CD14-positive monocyte (primary cell): ENCODE data around the gene SYNDIG1. TPM values are rescaled to one million over a fixed set of nuclear protein-coding genes. Genes with fewer than 3 reads are reported as not detected.
A peak's percentile ranks its signal among the peaks of the same experiment; 100 is the strongest.

Experiments used
- DNase-seq, 3 donors: peaks; one replicate each; pipeline ENCODE4 v3.0.0-alpha.2; 2011 to 2022
- H2AFZ ChIP-seq: 2 replicates; pipeline ENCODE4 v1.6.0; 2012; ENCODE audit warnings: mild to moderate bottlenecking, low read depth, low read length, inconsistent platforms; ENCODE audit not compliant: insufficient read depth, poor library complexity, severe bottlenecking
- H3K27ac ChIP-seq, 2 donors: 1 replicate in 1 of 2; 2 replicates in 1 of 2; pipeline ENCODE4 v1.5.1; 2012 to 2013; ENCODE audit warnings: low read length in 2 of 2, control low read depth in 1 of 2, inconsistent platforms in 1 of 2, low read depth in 1 of 2, mild to moderate bottlenecking in 1 of 2
- H3K27me3 ChIP-seq, 2 donors: one replicate each; pipeline versions ENCODE4 v1.6.0 to v1.6.1; 2011 to 2013; ENCODE audit warnings: low read length in 2 of 2; ENCODE audit not compliant: control insufficient read depth in 2 of 2, insufficient read depth in 2 of 2
- H3K36me3 ChIP-seq, 2 donors: replicated peaks in 1 of 2; 1 replicate in 1 of 2; 2 replicates in 1 of 2; pipeline versions ENCODE4 v1.5.1 to v1.6.1; 2012 to 2013; ENCODE audit warnings: low read length in 2 of 2, control low read depth in 1 of 2, inconsistent platforms in 1 of 2, mild to moderate bottlenecking in 1 of 2; ENCODE audit not compliant: insufficient read depth in 2 of 2, control insufficient read depth in 1 of 2
- H3K4me1 ChIP-seq, 2 donors: 1 replicate in 1 of 2; 2 replicates in 1 of 2; pipeline versions ENCODE4 v1.5.1 to v1.6.1; 2012 to 2013; ENCODE audit warnings: low read length in 2 of 2, control low read depth in 1 of 2, inconsistent platforms in 1 of 2, mild to moderate bottlenecking in 1 of 2, moderate library complexity in 1 of 2; ENCODE audit not compliant: insufficient read depth in 2 of 2, control insufficient read depth in 1 of 2
- H3K4me2 ChIP-seq: replicated peaks from 2 replicates; pipeline ENCODE3; 2012; ENCODE audit warnings: low read length, moderate library complexity, mild to moderate bottlenecking; ENCODE audit not compliant: poor library complexity, severe bottlenecking; ENCODE audit errors: extremely low read depth
- H3K4me3 ChIP-seq, 3 experiments: fragments of 200-600 bp in 1 of 3; sonication (generic) in 1 of 3; replicated peaks in 1 of 3; 1 replicate in 2 of 3; 2 replicates in 1 of 3; pipeline ENCODE4 v1.5.1; 2011 to 2013; ENCODE audit warnings: low read length in 3 of 3, mild to moderate bottlenecking in 3 of 3, control low read depth in 2 of 3, low read depth in 2 of 3, inconsistent platforms in 1 of 3, moderate library complexity in 1 of 3
- H3K79me2 ChIP-seq: 2 replicates; pipeline ENCODE4 v1.6.0; 2012; ENCODE audit warnings: mild to moderate bottlenecking, control low read depth, inconsistent platforms, low read length, moderate library complexity; ENCODE audit not compliant: insufficient read depth
- H3K9ac ChIP-seq: 2 replicates; pipeline ENCODE4 v1.6.0; 2017; ENCODE audit warnings: low read length, mild to moderate bottlenecking; ENCODE audit not compliant: insufficient read depth, poor library complexity, severe bottlenecking
- H3K9me3 ChIP-seq, 2 donors: replicated peaks in 1 of 2; 1 replicate in 1 of 2; 2 replicates in 1 of 2; pipeline versions ENCODE4 v1.5.1 to v1.6.1; 2012 to 2013; ENCODE audit warnings: low read length in 2 of 2, control low read depth in 1 of 2; ENCODE audit not compliant: control insufficient read depth in 1 of 2, insufficient read depth in 1 of 2
- H4K20me1 ChIP-seq: 2 replicates; pipeline ENCODE4 v1.6.0; 2012; ENCODE audit warnings: mild to moderate bottlenecking, low read length, control low read depth, moderate library complexity; ENCODE audit not compliant: insufficient read depth
- H3K27ac Mint-ChIP-seq, 7 donors: one replicate each; pipeline ENCODE4 v1.8.0; 2020; ENCODE audit warnings: mild to moderate bottlenecking in 7 of 7, mixed read lengths in 7 of 7, moderate library complexity in 6 of 7, inconsistent platforms in 2 of 7
- H3K27me3 Mint-ChIP-seq, 3 donors: one replicate each; pipeline ENCODE4 v1.8.0; 2021 to 2022; ENCODE audit warnings: low read depth in 3 of 3, mild to moderate bottlenecking in 3 of 3, mixed read lengths in 3 of 3, moderate library complexity in 3 of 3, inconsistent platforms in 1 of 3
- H3K36me3 Mint-ChIP-seq, 2 donors: one replicate each; pipeline ENCODE4 v1.8.0; 2020; ENCODE audit warnings: mixed read lengths in 2 of 2, inconsistent platforms in 1 of 2, mild to moderate bottlenecking in 1 of 2
- H3K4me1 Mint-ChIP-seq: one replicate; pipeline ENCODE4 v1.8.0; 2020; ENCODE audit warnings: mild to moderate bottlenecking, mixed read lengths
- H3K4me3 Mint-ChIP-seq, 2 donors: one replicate each; pipeline ENCODE4 v1.8.0; 2020; ENCODE audit warnings: mild to moderate bottlenecking in 2 of 2, mixed read lengths in 2 of 2, moderate library complexity in 1 of 2
- H3K9me3 Mint-ChIP-seq, 7 donors: one replicate each; pipeline ENCODE4 v1.8.0; 2020 to 2022; ENCODE audit warnings: mixed read lengths in 7 of 7, mild to moderate bottlenecking in 6 of 7, moderate library complexity in 6 of 7, inconsistent platforms in 2 of 7
- whole genome bisulfite sequencing: methylation state at CpG from one replicate; pipeline ENCODE4 v1.1.5; 2013; ENCODE audit warnings: missing lambda C conversion rate; ENCODE audit not compliant: insufficient coverage; 5-methylcytosine and 5-hydroxymethylcytosine counted together
- intact Hi-C, 2 donors: fragments of 100-400 bp; cut with micrococcal nuclease; formaldehyde crosslinking; loops; one replicate each; pipeline versions ENCODE4 v1.15.0 to v1.15.1; 2023
- polyA plus RNA-seq, 3 donors: library from polyadenylated mRNA; depleted of rRNA in 1 of 3; unstranded in 2 of 3; stranded (reverse) in 1 of 3; fragments of 300-500 nt in 2 of 3; fragments of >200 nt in 1 of 3; fragmentation: Illumina TruSeq in 2 of 3; gene quantifications; 1 replicate in 2 of 3; 2 replicates in 1 of 3; pipeline ENCODE4 v1.2.3, GENCODE V29; 2012 to 2021
- TF ChIP-seq, protein P1 (sequence below): fragments of 200-600 bp; IDR thresholded peaks from one replicate; pipeline ENCODE4 v1.8.0; 2022; ENCODE audit warnings: antibody characterized with exemption, mild to moderate bottlenecking

The SYNDIG1 gene
- polyA plus RNA-seq, 3 donors: not detected

DNA sequence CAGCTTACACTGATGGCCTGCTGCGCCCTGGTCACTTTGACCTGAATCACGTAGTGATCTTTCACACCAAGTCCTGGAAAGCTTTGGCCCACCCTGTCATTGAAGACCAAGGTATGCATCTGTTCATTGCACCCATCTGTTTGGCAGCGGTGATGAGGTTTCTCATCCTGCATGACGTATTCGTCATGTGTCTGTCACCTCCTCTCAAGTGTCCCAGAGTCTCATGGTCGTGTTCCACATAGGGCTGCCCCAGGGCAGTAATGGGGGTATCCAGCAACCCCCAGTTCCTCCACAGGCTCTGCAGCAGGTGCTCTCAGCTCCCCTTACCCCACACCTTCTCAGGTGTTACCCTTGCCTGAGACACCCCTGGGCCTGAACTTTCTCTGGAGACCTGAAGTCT lies 104.1 kb downstream of the SYNDIG1 start:
- intact Hi-C loops: no loop called here
- H3K9ac ChIP-seq: no peak overlapping the region
- no peaks in the 10 kb centered on the region for H3K36me3 Mint-ChIP-seq
- H2AFZ ChIP-seq: no peak overlapping the region
- H3K9me3 Mint-ChIP-seq: peaks cover 0 to 6% (median 0%) of the 10 kb centered on the region in 7 donors
- no peaks in the 10 kb centered on the region for H3K79me2 ChIP-seq
- DNase-seq: no peak
- H3K36me3 ChIP-seq: no peaks in the 10 kb centered on the region
- peak overlapping the region in 1 of 7 donors; percentile 53 for H3K27ac Mint-ChIP-seq
- 97% methylated on average over 6 of the region's 6 CpGs for WGBS
- H3K4me2 ChIP-seq: no peak overlapping the region
- H3K27ac ChIP-seq: no peak overlapping the region
- no peak overlapping the region for H3K4me3 ChIP-seq
- H3K4me3 Mint-ChIP-seq: no peak overlapping the region
- H3K4me1 ChIP-seq: no peaks in the 10 kb centered on the region
- no peaks in the 10 kb centered on the region for H3K4me1 Mint-ChIP-seq
- H3K27me3 ChIP-seq: no peaks in the 10 kb centered on the region
- H3K9me3 ChIP-seq: no peaks in the 10 kb centered on the region
- no peaks in the 10 kb centered on the region for H4K20me1 ChIP-seq
- TF ChIP-seq, protein P1, sequence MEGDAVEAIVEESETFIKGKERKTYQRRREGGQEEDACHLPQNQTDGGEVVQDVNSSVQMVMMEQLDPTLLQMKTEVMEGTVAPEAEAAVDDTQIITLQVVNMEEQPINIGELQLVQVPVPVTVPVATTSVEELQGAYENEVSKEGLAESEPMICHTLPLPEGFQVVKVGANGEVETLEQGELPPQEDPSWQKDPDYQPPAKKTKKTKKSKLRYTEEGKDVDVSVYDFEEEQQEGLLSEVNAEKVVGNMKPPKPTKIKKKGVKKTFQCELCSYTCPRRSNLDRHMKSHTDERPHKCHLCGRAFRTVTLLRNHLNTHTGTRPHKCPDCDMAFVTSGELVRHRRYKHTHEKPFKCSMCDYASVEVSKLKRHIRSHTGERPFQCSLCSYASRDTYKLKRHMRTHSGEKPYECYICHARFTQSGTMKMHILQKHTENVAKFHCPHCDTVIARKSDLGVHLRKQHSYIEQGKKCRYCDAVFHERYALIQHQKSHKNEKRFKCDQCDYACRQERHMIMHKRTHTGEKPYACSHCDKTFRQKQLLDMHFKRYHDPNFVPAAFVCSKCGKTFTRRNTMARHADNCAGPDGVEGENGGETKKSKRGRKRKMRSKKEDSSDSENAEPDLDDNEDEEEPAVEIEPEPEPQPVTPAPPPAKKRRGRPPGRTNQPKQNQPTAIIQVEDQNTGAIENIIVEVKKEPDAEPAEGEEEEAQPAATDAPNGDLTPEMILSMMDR: no peak
- peaks cover 2 to 5% (median 3%) of the 10 kb centered on the region in 3 donors for H3K27me3 Mint-ChIP-seq

DNA sequence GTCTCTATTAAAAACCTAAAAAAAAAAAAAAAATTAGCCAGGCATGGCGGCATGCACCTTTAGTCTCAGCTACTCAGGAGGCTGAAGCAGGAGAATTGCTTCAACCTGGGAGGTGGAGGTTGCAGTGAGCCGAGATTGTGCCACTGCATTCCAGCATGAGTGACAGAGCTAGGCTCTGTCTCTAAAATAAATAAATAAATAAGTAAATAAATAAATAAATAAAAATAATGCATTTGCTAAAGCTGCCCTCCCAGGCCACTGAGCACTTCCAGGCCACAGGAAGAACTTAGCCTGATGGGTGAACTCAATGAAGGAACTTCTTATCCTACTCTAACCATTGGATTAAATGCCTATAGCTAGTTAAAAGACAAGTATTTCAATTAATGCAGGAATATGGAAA lies 104.9 kb downstream of the SYNDIG1 start:
- no CpG with 5 or more reads among the region's 2 CpGs for WGBS
- no peak overlapping the region for H3K27ac Mint-ChIP-seq
- no peak overlapping the region for H3K4me3 Mint-ChIP-seq
- H3K27ac ChIP-seq: no peak overlapping the region
- H3K4me1 ChIP-seq: no peaks in the 10 kb centered on the region
- H3K36me3 ChIP-seq: no peaks in the 10 kb centered on the region
- H3K4me1 Mint-ChIP-seq: no peaks in the 10 kb centered on the region
- TF ChIP-seq, protein P1: no peak
- no peaks in the 10 kb centered on the region for H3K9me3 ChIP-seq
- no peak overlapping the region for H3K4me3 ChIP-seq
- no peak for DNase-seq
- H3K27me3 ChIP-seq: no peaks in the 10 kb centered on the region
- intact Hi-C loops: no loop called here
- peaks cover 0 to 6% (median 0%) of the 10 kb centered on the region in 7 donors for H3K9me3 Mint-ChIP-seq
- H3K9ac ChIP-seq: no peak overlapping the region
- no peaks in the 10 kb centered on the region for H3K79me2 ChIP-seq
- H4K20me1 ChIP-seq: no peaks in the 10 kb centered on the region
- no peaks in the 10 kb centered on the region for H3K36me3 Mint-ChIP-seq
- no peak overlapping the region for H2AFZ ChIP-seq
- H3K4me2 ChIP-seq: no peak overlapping the region
- H3K27me3 Mint-ChIP-seq: peaks cover 2 to 5% (median 3%) of the 10 kb centered on the region in 3 donors
